ENCODE results near the gene SCFD2.

- TF ChIP-seq CTCF (IDR thresholded peaks at IDR 0.05; ENCODE audit: low read depth, low read length) (no peak), EZH2phosphoT487 (IDR thresholded peaks at IDR 0.05; ENCODE audit: low read depth) (no peak)
Observed at GRCh38 chr4:52919461-52919860, 446.4 kb downstream of the SCFD2 start.
